WTC11 (cell line): ENCODE data around the gene TAS2R41. TPM values are rescaled to one million over a fixed set of nuclear protein-coding genes. Genes with fewer than 3 reads are reported as not detected.

ENCODE experiments used
- ATAC-seq: fragments of 200-7000 bp; cut with Tn5 transposase; 2 replicates; pipeline ENCODE4 v1.10.0; 2021; ENCODE audit warnings: mild to moderate bottlenecking, moderate library complexity
- CTCF ChIA-PET: fragments of 300-600 bp; sonication (Branson Sonifier 250); formaldehyde crosslinking; loops from one replicate; lab custom pipeline; 2021; ENCODE audit warnings: antibody characterized with exemption; lab: Charles Lee
- POLR2A ChIA-PET: fragments of 350-600 bp; sonication (Branson Sonifier 250); formaldehyde crosslinking; loops from one replicate; lab custom pipeline; 2021; ENCODE audit warnings: antibody characterized with exemption; lab: Charles Lee
- DNase-seq: peaks from one replicate; pipeline ENCODE4 v3.0.0; 2021; ENCODE audit warnings: low spot score
- H3K27ac Mint-ChIP-seq: 2 replicates; pipeline ENCODE4 v1.8.0; 2021; ENCODE audit warnings: mixed read lengths
- H3K27me3 Mint-ChIP-seq: 2 replicates; pipeline ENCODE4 v1.8.0; 2021; ENCODE audit warnings: low read depth, mild to moderate bottlenecking, moderate library complexity, mixed read lengths
- H3K36me3 Mint-ChIP-seq: 2 replicates; pipeline ENCODE4 v1.8.0; 2021; ENCODE audit warnings: mixed read lengths
- H3K4me1 Mint-ChIP-seq: 2 replicates; pipeline ENCODE4 v1.8.0; 2022; ENCODE audit warnings: mixed read lengths
- H3K4me3 Mint-ChIP-seq: 2 replicates; pipeline ENCODE4 v1.8.0; 2021; ENCODE audit warnings: mild to moderate bottlenecking, moderate library complexity, mixed read lengths
- H3K9me3 Mint-ChIP-seq: 2 replicates; pipeline ENCODE4 v1.8.0; 2021; ENCODE audit warnings: mixed read lengths
- AR ChIP-seq: fragments of 250-450 bp; sonication (Bioruptor Pico); IDR thresholded peaks from 2 replicates; pipeline ENCODE4 v1.9.0; 2021; ENCODE audit warnings: mild to moderate bottlenecking
- ATF1 ChIP-seq: sonication (generic); formaldehyde crosslinking; IDR thresholded peaks from 2 replicates; pipeline ENCODE4 v1.8.1; 2023; ENCODE audit warnings: mild to moderate bottlenecking, moderate library complexity, missing genetic modification reagents
- ATF2 ChIP-seq: sonication (generic); formaldehyde crosslinking; IDR thresholded peaks from 2 replicates; pipeline ENCODE4 v1.8.1; 2022; ENCODE audit warnings: low read depth, missing genetic modification reagents, borderline replicate concordance
- CREM ChIP-seq: sonication (generic); formaldehyde crosslinking; IDR thresholded peaks from 2 replicates; pipeline ENCODE4 v1.8.1; 2022; ENCODE audit warnings: mild to moderate bottlenecking, missing genetic modification reagents, moderate library complexity
- ELF4 ChIP-seq: sonication (generic); formaldehyde crosslinking; IDR thresholded peaks from 2 replicates; pipeline ENCODE4 v1.8.1; 2022; ENCODE audit warnings: low read depth, mild to moderate bottlenecking, moderate library complexity, missing genetic modification reagents
- GRHL2 ChIP-seq: fragments of 250-450 bp; sonication (Bioruptor Pico); IDR thresholded peaks from 2 replicates; pipeline ENCODE4 v1.8.0; 2022; ENCODE audit warnings: mild to moderate bottlenecking, moderate library complexity; ENCODE audit not compliant: insufficient replicate concordance, severe bottlenecking
- GTF2I ChIP-seq: fragments of 250-450 bp; sonication (Bioruptor Pico); conservative IDR thresholded peaks from 2 replicates; pipeline ENCODE4 v1.4.0; 2021; ENCODE audit warnings: mild to moderate bottlenecking
- JUN ChIP-seq: sonication (generic); formaldehyde crosslinking; IDR thresholded peaks from 2 replicates; pipeline ENCODE4 v1.8.0; 2023; ENCODE audit warnings: mild to moderate bottlenecking, missing genetic modification reagents
- MXD4 ChIP-seq: fragments of 250-450 bp; sonication (Bioruptor Pico); IDR thresholded peaks from 2 replicates; pipeline ENCODE4 v1.8.0; 2021; ENCODE audit warnings: mild to moderate bottlenecking, moderate library complexity, borderline replicate concordance
- MYBL2 ChIP-seq: sonication (generic); formaldehyde crosslinking; IDR thresholded peaks from 2 replicates; pipeline ENCODE4 v1.8.1; 2023; ENCODE audit warnings: mild to moderate bottlenecking, moderate library complexity, missing genetic modification reagents
- PRDM15 ChIP-seq: sonication (generic); formaldehyde crosslinking; IDR thresholded peaks from 2 replicates; pipeline ENCODE4 v1.8.0; 2022; ENCODE audit warnings: missing genetic modification reagents
- SP1 ChIP-seq: sonication (generic); formaldehyde crosslinking; conservative IDR thresholded peaks from 2 replicates; pipeline ENCODE4 v1.8.1; 2022; ENCODE audit warnings: missing genetic modification reagents
- TCF7 ChIP-seq: sonication (generic); formaldehyde crosslinking; IDR thresholded peaks from 2 replicates; pipeline ENCODE4 v1.8.0; 2022; ENCODE audit warnings: mild to moderate bottlenecking, low read depth, missing genetic modification reagents, moderate library complexity
- TP53 ChIP-seq: sonication (generic); formaldehyde crosslinking; IDR thresholded peaks from 2 replicates; pipeline ENCODE4 v1.8.1; 2023; ENCODE audit warnings: mild to moderate bottlenecking, missing genetic modification reagents
- USF2 ChIP-seq: sonication (generic); formaldehyde crosslinking; IDR thresholded peaks from 2 replicates; pipeline ENCODE4 v1.8.1; 2023; ENCODE audit warnings: mild to moderate bottlenecking, missing genetic modification reagents, moderate library complexity
- ZBTB21 ChIP-seq: sonication (generic); formaldehyde crosslinking; IDR thresholded peaks from 2 replicates; pipeline ENCODE4 v1.8.1; 2023; ENCODE audit warnings: mild to moderate bottlenecking, missing genetic modification reagents, borderline replicate concordance
- ZNF138 ChIP-seq: sonication (generic); formaldehyde crosslinking; conservative IDR thresholded peaks from 2 replicates; pipeline ENCODE4 v1.8.1; 2022; ENCODE audit warnings: mild to moderate bottlenecking, moderate library complexity, missing genetic modification reagents
- ZNF263 ChIP-seq: sonication (generic); formaldehyde crosslinking; IDR thresholded peaks from 2 replicates; pipeline ENCODE4 v1.8.1; 2022; ENCODE audit warnings: low read depth, mild to moderate bottlenecking, moderate library complexity, missing genetic modification reagents
- ZNF317 ChIP-seq: sonication (generic); formaldehyde crosslinking; IDR thresholded peaks from 2 replicates; pipeline ENCODE4 v1.8.1; 2023; ENCODE audit warnings: low read depth, mild to moderate bottlenecking, moderate library complexity, missing genetic modification reagents, borderline replicate concordance
- ZNF423 ChIP-seq: fragments of 250-450 bp; sonication (Bioruptor Pico); IDR thresholded peaks from 2 replicates; pipeline ENCODE4 v2.1.2; 2022; ENCODE audit warnings: mild to moderate bottlenecking, moderate library complexity
- total RNA-seq: library from RNA; stranded (reverse); gene quantifications from 3 replicates; pipeline ENCODE4 v1.2.3, GENCODE V29; 2021
- TF ChIP-seq, protein P1 (sequence below): sonication (generic); formaldehyde crosslinking; IDR thresholded peaks from 2 replicates; pipeline ENCODE4 v1.8.1; 2022; ENCODE audit warnings: mild to moderate bottlenecking, moderate library complexity, missing genetic modification reagents
- TF ChIP-seq, protein P2 (sequence below): sonication (generic); formaldehyde crosslinking; IDR thresholded peaks from 2 replicates; pipeline ENCODE4 v1.8.1; 2022; ENCODE audit warnings: low read depth, mild to moderate bottlenecking, moderate library complexity, missing genetic modification reagents, borderline replicate concordance

TAS2R41 gene
- total RNA-seq, 1 experiment from 2014 or later: 0.31 TPM

DNA sequence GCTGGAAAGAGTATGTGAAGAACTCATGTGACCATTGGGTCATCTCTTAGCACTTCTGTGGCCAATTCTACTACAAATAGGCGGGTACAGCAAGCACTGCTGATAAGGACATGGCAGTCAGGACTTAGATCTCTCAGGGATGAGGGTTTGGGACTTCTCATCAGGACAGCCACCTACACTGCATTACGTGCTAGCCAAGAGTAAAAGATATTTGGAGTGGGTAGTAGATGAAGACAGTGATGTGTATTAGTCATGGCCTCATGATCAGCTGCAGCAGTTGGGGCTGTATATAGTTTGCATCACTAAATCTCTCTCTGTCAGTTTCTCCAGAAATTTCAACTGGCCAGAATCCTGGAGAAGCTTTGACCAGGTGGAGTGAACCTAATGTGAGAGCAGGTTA, 25.2 kb upstream of the TAS2R41 start (continued):
- TF ChIP-seq SP1 (CRISPR knock-in tag) (no peak), ZNF423 (CRISPR knock-in tag) (no peak), CREM (CRISPR knock-in tag) (no peak), ZNF138 (no peak), ATF1 (no peak), USF2 (CRISPR knock-in tag) (no peak), TCF7 (CRISPR knock-in tag) (no peak)
- TF ChIP-seq, protein P1, sequence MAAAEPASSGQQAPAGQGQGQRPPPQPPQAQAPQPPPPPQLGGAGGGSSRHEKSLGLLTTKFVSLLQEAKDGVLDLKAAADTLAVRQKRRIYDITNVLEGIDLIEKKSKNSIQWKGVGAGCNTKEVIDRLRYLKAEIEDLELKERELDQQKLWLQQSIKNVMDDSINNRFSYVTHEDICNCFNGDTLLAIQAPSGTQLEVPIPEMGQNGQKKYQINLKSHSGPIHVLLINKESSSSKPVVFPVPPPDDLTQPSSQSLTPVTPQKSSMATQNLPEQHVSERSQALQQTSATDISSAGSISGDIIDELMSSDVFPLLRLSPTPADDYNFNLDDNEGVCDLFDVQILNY: no peak

DNA sequence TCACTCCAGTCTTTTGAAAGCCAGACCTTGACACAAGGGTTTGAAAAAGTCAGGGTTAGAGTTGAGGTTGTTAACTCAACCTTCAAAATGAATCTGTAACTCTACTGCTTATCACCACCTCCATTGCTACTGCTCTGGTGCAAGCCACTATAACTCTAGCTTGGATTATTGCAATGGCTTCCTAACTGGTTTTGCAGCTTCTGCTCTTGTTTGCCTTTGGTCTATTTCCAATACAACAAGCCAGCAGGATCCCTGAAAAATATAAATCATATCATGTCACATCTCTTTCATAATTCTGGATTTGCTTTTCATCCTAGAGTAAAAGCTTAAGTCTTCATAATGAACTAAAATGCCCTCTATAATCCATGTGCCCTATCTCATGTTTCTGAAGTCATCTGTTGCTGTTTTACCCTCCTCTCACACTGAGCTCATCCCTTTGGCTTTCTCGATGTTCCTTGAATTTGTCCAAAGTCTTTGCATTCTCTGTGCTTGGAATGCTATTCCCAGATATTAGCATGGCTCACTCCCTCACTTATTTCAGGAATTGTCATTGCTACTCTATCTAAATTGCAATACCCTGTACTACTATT, 23.5 kb upstream of the TAS2R41 start:
- ATAC-seq: no peak
- ChIA-PET POLR2A (no interaction called here), CTCF (interaction anchor here (0.9 kb wide), 1 partner anchor 239 kb away, joined by 3 read pairs; no protein-coding TSS in a partner anchor)
- TF ChIP-seq SP1 (CRISPR knock-in tag) (no peak), ZNF263 (CRISPR knock-in tag) (no peak), ELF4 (CRISPR knock-in tag) (no peak), ZBTB21 (CRISPR knock-in tag) (no peak), MXD4 (CRISPR knock-in tag) (no peak), JUN (CRISPR knock-in tag) (no peak), GTF2I (no peak), AR (CRISPR knock-in tag) (no peak)
- TF ChIP-seq, protein P2, sequence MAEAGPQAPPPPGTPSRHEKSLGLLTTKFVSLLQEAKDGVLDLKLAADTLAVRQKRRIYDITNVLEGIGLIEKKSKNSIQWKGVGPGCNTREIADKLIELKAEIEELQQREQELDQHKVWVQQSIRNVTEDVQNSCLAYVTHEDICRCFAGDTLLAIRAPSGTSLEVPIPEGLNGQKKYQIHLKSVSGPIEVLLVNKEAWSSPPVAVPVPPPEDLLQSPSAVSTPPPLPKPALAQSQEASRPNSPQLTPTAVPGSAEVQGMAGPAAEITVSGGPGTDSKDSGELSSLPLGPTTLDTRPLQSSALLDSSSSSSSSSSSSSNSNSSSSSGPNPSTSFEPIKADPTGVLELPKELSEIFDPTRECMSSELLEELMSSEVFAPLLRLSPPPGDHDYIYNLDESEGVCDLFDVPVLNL (CRISPR knock-in tag): no peak
- DNase-seq: no peak
- no peaks in the 10 kb centered on the region; the same call in 1 of the 2 replicates for H3K27me3 Mint-ChIP-seq
- H3K4me3 Mint-ChIP-seq: no peak overlapping the region
- no peak overlapping the region for H3K27ac Mint-ChIP-seq
- H3K9me3 Mint-ChIP-seq: no peaks in the 10 kb centered on the region
- no peaks in the 10 kb centered on the region for H3K36me3 Mint-ChIP-seq
- H3K4me1 Mint-ChIP-seq: peaks cover 5% of the 10 kb centered on the region

- Mint-ChIP-seq H3K9me3 (peaks cover 4% of the 10 kb centered on the region), H3K4me1 (peaks cover 5% of the 10 kb centered on the region), H3K27me3 (no peaks in the 10 kb centered on the region; the same call in 1 of the 2 replicates), H3K36me3 (peaks cover 2% of the 10 kb centered on the region), H3K27ac (no peak overlapping the region), H3K4me3 (no peak overlapping the region)
- ATAC-seq (no peak), DNase-seq (no peak)
- CTCF ChIA-PET: no interaction called here
- POLR2A ChIA-PET: interaction anchor here (1.0 kb wide), 1 partner anchor 47 kb away, joined by 3 read pairs; the partner anchor contains the start of gene EPHA1
- TF ChIP-seq ZNF317 (no peak), MYBL2 (no peak), ATF2 (CRISPR knock-in tag) (no peak), PRDM15 (CRISPR knock-in tag) (no peak), TP53 (no peak), GRHL2 (CRISPR knock-in tag) (no peak)
Observed at GRCh38 chr7:143455491-143455890, 22.2 kb upstream of the TAS2R41 start.
